EH (cell line): ENCODE results near the gene CDC42BPA.
A peak's percentile ranks its signal among the peaks of the same experiment; 100 is the strongest.
"Not testable (repeated sequence)": the region's sequence is repeated elsewhere in the genome, so short reads cannot be mapped to it uniquely, and the experiment has no call there.

ENCODE experiments used
- DNase-seq: peaks from one replicate; pipeline ENCODE4 v3.0.0-alpha.2; 2015; ENCODE audit warnings: low read depth

The CDC42BPA gene

DNA sequence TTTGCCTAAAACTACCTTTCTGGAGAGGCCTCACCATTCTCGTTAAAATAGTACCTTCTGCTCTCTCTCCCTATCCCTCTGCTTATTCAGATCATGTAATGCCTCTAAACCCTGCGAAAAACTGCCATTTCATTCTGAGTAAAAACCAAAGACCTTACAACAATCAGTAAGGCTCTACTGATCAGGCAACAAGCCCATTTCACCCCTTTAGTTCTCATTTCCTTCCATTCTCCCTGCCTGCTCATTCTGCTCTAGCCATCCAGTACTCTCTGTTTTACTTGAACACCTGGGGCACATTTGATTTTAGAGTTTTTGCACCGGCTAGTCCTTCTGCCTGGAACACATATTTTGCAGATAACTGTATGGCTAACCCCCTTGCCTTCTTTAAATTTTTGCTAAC is 190.4 kb downstream of the CDC42BPA start:
- DNase-seq = no peak

DNA sequence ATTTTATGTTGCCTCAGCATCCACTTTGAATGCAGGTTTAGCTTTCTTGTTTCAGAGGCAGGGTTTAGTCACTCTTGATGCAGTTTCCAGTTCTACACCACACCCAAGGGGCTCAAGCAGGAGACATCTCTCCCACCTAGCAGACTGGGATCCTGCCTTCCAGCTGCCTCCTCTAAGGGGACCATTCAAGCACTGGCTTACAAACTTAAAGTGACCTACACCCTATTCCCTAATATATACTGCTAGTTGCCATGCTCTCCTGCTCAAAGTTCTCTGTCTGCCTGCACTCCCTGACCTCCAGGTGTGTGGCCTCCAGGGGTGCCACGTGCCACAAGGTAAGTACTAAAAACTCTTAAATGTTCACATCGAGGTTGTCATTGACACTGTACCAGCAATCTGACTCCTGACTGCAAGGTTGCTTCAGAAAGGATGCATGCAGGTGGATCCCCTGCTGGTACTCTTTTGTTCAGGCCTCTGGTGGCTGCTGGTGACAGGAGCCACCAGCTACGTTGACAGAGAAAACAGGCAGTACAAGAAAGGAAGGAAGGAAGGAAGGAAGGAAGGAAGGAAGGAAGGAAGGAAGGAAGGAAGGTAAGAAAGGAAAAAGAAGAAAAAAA is 192.3 kb downstream of the CDC42BPA start:
- no peak for DNase-seq

DNA sequence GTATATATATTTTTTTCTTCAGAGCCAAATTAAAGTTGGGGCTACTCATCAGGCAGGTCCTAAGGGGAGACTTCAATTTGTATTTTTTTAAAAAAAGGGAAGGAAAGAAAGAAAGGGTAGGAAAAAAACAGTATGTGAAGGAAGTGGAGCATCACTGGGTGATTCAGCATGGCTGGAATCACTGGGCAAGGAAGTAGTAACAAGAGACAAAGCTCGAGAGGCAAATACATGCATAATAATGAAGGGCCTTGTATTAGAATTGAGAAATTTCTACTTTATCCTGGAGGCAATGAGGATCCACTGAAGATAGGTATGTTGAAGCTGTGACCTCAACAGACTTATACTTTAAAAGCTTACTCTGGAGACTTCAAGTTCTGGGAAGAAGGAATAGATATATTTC is 193.8 kb downstream of the CDC42BPA start:
- peak; percentile 10 for DNase-seq

DNA sequence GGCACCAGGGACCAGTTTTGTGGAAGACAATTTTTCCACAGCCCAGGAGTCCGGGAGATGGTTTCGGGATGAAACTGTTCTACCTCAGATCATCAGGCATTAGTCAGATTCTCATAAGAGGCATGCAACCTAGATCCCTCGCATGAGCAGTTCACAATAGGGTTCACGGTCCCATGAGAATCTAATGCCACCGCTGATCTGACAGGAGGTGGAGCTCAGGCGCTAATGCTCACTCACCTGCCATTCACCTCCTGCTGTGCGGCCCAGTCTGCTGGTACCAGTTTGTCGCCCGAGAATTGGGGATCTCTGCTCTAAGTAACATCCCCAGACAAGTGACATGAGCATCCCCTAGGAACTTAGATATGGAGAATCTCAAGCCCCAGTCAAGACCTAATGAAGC is 197.5 kb downstream of the CDC42BPA start:
- no peak for DNase-seq

DNA sequence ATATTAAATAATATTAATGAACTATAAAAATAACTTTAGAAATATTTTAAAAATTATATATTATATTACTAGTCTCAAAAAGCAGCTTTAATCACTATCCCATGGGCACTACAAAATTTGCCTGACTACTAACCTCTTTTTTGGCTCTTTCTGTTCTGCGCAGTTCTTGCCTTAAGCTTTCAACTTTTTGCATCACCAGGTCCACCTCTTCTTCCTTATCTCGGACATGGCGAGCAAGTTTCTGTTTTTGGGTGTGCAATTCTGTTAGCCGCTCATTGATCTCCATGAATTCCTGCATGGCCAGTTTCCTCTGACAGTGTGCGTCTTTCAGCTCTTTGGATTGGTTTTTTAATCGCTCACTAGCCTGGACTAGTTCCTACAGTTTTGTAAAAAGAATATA is 205.8 kb downstream of the CDC42BPA start:
- no peak for DNase-seq

DNA sequence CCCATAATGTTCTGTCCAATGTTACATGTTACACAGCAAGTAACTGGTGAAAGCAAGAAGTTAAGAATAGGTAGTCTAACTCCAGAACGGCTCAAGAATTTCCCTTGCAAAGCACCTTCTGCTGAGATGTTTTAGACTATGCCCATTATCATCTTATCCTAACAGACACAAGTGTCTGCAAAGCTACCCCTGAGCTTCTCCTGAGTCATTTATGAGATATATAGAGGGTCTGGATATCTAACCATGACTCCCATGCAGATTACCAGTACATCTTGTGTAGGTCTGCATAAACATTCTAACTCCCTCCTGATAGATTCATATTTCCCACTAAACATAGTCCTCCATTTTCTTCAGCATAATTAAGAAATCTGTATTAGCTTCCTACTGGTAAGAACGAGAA is 206.5 kb downstream of the CDC42BPA start:
- no peak for DNase-seq

DNA sequence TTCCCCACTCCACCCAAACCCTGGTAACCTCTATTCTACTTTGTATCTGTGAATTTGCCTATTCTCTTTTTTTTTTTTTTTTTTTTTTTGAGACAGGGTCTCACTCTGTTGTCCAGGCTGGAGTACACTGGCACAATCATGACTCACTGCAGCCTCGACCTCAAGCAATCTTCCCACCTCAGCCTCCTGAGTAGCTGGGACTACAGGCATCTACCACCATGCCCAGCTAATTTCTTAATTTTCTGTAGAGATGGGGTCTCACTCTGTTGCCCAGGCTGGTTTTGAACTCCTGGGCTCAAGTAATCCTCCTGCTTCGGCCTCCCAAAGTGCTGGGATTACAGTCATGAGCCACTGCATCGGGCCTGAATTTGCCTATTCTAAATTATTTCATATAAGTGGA is 213.0 kb downstream of the CDC42BPA start:
- not testable (repeated sequence) for DNase-seq

DNA sequence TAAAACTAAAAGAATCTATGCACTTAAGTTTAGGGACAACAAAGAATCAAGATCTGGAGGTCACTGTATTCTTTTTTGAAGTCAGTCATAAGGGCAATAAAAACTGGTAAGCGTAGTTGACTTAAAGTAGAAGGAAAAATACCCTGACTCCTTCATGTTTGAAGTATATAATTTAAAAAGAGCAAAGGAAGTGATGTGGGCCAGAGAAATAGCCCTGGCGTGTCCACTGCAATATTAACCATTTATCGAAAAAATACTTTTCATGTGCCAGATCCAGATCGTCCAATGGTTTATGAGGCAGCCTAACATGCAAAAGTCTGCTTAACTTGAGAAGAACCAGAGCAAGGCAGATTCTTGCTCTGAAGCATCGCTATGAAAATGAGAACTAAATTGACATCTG is 216.2 kb downstream of the CDC42BPA start:
- DNase-seq = no peak

DNA sequence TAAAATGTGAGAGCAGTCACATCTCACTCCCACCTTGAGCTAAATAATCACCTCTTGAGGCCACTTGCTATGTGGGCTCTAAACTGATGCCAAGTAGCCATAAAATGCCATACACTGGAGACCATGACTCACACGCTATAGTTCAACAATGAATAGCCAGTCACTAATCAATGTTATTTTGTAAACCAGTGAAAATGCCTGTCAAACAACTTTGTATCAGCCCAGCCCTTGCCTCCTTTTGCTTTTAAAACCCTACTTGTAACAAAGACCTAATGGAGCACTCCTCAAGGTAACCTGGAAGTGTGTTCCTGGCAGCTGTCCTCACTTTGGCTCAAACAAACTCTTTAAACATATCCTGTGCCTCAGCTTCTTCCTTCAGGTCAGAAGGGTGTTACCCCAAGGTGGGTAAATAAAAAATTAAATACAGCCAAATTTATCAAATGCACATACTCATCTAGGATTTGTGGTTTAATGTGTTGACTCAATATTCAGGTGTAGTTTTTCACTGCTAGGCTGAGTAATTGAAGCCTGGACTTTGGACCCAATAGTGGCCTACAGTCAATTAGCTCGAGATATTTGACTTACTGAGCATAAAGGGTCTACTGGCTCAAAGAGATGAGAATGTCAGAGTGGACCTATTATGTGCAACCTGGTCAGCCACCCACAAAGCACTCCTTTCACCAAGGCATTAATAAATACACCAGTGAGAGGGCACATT is 223.9 kb downstream of the CDC42BPA start:
- DNase-seq = no peak

DNA sequence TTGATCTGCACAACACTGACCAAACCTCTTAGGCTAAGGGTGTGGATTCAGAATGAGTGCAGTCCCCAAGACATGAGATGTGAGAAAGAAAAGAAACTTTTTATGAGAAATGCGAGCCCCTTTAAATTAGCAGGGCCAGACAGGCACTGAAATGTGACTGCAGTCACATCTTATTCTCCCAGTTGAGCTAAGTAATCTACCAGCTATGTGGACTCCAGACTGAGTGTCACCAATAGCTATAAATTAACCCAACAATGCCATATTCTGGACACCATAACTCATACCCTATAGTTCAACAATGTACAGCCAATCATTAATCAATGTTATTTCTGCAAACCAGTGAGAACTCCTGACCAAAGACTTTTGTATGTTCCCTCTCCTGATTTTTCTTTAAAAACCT is 225.0 kb downstream of the CDC42BPA start:
- DNase-seq = no peak

DNA sequence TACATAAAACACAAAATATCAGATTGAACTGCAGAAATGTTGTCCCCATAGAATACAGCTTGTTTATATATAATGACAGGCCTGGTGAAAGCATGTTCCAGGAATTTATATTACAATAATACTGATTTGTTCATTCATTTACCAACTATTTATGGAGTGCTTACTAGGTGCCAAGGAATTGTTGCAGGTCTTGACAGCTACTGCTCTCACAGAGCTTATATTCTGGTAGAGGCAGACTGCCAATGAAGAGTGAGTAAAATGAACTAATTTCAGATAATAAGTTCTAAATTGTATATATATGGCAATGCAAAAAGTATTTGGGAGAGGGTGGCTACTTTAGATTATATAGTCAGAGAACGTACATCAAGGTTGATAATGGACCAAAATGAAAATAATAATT is 226.2 kb downstream of the CDC42BPA start:
- peak; percentile 23 for DNase-seq

DNA sequence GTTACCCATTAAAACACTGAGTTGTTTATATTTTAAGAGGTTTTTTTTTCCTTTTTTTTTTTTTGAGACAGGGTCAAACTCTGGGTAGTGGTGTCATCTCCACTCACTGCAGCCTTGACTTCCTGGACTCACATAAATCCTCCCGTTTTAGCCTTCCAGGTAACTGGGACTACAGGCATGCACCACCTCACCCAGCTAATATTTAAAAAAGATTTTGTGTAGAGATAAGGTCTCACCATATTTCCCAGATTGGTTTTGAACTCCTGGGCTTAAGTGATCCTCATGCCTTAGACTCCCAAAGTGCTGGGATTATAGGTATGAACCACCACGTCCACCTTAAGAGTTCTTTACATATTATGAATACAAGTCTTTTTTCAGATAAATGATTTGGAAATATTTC is 231.7 kb downstream of the CDC42BPA start:
- no peak for DNase-seq

DNA sequence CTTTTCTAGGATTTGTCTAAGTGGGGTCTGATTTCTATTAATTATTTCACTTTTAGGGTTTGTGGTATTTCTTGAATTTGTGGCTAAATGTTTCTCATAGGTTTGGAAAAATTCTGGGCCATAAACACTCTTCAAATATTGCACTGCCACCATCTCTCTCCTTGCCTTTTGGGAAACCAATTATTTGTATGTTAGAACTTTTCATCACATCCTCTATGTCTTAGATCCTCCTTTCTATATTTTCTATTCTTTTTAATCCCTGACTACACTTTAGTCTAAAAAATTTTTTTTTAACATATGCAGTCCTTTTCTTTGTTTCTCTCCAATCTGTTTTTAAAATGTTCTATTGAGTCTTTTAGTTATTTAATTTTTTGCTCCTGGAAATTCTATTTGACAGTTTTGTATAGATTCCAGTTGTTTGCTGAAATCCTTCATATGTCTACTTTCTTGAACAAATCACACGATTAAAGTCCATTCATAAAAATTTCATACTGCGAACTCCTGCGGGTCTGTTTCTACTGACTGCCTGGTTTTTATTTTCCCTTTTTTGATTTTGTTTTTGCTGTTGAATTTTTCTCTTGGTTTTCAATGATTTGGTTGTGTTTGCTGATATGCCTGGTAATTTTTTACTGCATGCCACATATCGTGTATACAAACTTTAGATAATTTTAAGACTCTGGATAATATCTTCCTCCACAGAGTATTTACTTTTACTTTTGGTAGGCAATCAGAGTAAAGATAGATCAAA is 235.1 kb downstream of the CDC42BPA start:
- DNase-seq = no peak

DNA sequence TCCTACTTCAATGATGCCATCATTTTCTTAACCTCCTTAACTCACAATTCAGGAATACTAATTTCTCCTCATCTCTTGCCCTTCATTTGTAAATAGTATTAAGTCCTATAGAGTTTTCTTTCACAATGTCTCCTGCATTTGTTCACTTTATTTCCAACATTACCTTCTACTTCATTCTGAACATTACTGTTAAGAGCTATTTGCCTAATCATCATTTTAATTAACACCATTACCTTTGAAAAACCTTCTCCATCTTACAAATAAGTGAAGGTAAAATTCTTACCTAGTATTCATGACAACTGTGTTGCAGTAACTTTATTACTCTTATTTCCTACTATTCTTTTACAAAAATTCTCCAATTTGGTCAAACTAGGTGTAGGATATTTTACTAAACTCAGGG is 240.5 kb downstream of the CDC42BPA start:
- no peak for DNase-seq

DNA sequence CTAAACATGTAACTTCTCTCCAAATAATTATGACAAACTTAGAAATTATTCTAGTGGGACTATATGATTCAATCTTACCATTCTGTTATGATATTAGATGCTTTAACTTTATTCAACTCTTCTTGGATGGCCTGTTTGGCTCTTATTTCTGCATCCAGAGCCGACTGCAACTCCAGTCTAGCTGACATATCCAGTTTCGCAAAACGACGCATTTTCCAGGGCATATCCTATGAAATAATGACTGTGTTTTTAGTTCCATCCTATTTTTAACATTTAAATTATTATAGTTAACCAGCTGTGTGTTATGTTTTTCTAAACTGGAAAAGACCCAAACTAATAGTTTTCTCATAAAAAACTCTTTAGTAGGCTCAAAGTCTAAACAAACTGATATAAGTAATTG is 244.5 kb downstream of the CDC42BPA start:
- no peak for DNase-seq

DNA sequence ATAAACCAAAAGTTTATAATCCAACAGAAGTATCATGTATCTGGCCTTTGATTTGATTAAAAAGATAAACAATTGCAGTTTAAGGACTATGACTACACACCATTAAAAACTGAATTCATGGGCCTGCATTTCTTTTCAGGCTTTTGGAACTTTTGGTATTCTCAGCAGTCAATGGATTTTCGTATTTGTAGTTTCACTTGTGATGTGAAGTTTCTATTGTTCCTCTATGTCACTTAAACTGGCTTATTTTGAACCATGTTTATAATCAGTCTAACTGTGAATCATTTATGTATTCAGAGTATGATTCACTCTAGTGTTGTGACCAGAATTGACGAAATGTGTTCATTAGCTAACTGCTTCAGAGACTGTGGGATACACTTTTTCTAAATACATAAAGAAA is 245.3 kb downstream of the CDC42BPA start:
- peak; percentile 20 for DNase-seq

DNA sequence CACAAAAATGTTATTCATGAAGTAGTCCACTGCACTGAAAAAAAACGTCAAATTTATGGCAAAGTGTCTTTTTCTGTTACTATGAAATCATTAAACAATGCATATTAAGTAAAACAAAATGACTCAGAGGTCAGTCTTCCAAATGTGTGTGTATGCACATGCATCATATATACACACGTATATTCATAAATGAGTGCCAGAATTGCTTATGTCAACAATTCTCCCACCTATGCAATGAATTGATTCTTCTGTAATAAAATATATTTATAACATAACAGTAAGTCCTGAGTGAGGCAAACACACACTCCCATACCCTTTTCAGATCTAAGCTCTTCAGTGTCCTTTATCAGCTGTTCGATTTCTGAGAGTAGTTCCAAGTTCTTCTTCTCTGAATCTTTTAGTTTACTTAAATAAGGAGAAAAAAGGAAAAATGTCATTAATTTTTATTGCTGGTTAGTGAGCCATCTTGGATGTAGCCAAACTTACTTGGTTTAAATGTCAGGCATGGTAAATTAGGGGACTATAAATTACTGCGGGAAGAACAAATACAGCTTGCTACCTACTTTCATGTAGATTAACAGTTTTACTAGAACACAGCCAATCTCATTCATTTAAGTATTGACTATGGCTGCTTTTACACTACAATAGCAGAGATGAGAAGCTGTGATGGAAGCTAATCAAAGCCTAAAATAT is 246.3 kb downstream of the CDC42BPA start:
- DNase-seq = no peak

DNA sequence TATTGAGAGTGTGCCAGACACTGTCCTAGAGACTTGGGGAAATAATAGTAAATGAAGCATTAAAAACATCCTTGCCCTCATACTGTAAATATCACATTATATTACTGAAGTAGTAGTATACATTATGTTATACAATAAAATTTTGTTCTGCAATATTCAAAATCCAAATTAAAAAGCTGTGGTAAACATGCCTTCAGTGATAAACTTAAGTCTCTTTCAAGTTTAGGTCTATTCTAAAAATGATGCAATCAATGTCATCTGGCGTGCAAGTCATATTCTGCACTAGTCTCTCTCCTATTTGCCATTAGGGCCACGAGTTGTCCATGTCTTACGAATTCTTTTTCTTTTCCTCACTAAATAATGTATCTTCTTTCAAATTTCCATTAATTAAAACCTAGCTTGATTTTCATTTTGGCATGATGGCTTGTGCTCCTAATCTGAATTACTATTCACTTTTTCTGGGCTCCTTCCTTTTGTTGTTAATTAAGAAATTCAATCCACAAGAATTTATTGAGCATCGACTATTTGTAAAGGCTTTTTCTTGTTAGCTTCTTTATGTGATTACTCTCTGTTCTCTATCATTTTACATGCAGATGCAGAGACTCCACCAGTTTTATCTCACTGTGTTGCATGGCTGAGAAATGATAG is 247.5 kb downstream of the CDC42BPA start:
- DNase-seq = peak; percentile 6

DNA sequence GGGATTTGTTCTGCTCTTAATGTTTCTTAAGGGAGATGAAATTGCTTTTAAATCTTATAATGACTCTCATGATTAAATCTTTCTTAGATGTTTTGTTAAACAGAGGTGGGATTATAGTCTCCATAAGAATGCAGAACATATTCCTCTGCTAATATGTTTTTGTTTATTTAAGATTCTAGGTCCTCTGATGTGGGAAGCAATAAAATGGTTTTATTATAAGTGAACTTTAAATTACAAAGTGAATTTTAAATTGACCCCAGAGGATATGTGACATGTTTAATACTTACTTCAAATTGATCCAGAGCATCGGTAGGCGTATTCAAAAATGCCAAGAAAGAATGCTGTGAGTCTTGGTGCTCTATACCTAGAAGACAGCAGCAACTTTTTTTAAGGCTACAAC is 248.8 kb downstream of the CDC42BPA start:
- DNase-seq = no peak

DNA sequence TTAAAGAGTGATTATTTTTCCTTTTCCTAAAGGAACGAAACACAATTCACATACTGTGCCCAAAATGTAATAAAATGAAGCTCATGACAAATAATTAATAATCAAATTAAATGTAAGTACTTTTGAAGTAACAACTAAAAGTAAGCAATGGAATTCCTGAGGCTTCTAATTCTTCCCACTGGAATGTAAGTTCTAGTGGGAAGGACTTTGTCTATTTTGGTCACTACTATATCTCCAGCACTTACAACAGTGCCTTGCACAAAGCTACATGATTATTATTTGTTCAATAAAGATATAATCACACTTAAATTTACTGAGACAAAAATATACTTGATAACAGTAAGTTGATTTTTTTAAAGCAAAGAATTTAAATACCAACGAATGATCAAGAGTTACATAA is 249.4 kb downstream of the CDC42BPA start:
- DNase-seq = peak; percentile 50

DNA sequence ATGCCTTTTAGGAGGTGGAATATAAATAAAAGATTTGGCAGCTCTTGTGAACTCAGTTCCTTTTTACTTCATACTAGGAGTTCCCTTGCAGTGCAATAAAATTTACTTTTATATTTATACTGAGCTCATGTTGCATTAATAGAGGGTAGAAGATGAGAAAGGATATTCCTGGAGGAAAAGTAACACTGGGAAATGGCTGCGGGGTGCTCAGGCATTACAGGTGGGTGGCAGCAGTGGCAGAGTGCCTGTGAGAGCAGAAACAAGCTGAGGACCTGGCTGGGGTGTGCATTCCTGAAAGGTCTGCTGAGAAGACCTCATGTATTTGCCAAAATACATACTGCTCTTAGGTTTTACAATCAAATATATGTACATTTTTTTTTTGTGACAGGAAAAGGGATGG is 251.3 kb downstream of the CDC42BPA start:
- DNase-seq = no peak

DNA sequence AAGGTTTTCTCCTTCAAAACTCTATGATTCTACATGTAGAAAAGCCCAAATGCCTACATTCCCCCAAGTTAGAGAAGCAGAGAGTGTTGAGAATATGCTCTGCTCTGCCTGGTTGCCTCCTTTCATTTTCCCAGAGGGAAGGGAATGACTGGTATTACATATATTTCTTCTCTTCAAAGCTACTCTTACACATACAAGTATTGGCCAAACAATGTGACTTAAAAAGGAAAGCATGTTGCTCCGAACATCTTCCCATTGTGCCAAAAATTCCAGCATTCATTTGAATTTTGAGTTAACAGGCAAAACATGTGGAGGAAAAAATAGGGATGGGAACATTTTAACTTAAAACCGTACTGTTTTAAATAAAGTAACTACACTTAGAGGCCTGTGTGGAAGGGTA is 253.0 kb downstream of the CDC42BPA start:
- DNase-seq = peak; percentile 51
